ENCODE measurements around the gene MYCBP2. TPM values are rescaled to one million over a fixed set of nuclear protein-coding genes. Genes with fewer than 3 reads are reported as not detected.

MYCBP2 gene, protein sequence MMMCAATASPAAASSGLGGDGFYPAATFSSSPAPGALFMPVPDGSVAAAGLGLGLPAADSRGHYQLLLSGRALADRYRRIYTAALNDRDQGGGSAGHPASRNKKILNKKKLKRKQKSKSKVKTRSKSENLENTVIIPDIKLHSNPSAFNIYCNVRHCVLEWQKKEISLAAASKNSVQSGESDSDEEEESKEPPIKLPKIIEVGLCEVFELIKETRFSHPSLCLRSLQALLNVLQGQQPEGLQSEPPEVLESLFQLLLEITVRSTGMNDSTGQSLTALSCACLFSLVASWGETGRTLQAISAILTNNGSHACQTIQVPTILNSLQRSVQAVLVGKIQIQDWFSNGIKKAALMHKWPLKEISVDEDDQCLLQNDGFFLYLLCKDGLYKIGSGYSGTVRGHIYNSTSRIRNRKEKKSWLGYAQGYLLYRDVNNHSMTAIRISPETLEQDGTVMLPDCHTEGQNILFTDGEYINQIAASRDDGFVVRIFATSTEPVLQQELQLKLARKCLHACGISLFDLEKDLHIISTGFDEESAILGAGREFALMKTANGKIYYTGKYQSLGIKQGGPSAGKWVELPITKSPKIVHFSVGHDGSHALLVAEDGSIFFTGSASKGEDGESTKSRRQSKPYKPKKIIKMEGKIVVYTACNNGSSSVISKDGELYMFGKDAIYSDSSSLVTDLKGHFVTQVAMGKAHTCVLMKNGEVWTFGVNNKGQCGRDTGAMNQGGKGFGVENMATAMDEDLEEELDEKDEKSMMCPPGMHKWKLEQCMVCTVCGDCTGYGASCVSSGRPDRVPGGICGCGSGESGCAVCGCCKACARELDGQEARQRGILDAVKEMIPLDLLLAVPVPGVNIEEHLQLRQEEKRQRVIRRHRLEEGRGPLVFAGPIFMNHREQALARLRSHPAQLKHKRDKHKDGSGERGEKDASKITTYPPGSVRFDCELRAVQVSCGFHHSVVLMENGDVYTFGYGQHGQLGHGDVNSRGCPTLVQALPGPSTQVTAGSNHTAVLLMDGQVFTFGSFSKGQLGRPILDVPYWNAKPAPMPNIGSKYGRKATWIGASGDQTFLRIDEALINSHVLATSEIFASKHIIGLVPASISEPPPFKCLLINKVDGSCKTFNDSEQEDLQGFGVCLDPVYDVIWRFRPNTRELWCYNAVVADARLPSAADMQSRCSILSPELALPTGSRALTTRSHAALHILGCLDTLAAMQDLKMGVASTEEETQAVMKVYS (N-terminal part only)
- 186 TPM for total RNA-seq

DNA sequence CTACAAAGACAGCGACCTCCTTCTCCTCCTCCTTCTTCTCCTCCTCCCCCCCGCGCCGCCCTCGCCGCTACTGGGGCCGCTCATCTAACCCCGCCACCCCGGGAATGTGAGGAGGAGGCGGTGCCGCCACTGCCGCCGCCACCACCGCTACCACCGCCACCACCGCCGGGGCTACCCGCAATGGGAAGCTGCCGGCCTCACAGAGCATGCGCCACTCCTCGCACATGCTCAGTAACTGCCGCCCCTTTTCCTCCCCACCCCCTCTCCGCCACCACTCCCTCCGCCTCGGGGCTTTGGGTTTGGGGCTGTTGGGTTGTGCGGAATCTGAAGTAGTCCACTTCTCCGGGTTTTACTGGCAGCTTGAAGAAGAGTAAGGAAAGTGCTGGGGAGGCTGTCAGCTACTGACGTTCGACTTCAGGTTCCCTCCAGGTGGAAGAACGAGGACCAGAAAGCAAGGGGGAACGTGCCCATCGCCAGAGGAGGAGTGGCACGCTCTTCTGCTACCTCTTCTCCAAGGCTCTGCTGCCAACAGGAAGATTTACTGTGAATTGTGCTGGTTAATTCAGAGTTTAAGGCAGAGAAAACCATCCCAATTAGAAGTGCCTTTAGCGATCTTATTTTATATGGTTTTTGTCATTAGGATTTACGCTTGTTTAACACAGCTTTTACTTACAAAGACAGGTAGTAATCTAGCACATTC lies at the start of gene MYCBP2:
Gene MYCBP2, minus strand, starts transcription at position 190 of the 700 bp plus-strand sequence. CDS start 319 bp downstream, outside the sequence.
- Histone ChIP-seq H3K4me1 (ENCODE audit: insufficient read depth, low read length) (peaks cover 44% of the 10 kb centered on the region), H3K4me3 (ENCODE audit: low read length) (peak within 1 kb of the TSS; percentile 87), H3K9me3 (ENCODE audit: low read depth, low read length) (no peaks in the 10 kb centered on the region), H3K27me3 (ENCODE audit: insufficient read depth, low read length) (no peaks in the 10 kb centered on the region)

DNA sequence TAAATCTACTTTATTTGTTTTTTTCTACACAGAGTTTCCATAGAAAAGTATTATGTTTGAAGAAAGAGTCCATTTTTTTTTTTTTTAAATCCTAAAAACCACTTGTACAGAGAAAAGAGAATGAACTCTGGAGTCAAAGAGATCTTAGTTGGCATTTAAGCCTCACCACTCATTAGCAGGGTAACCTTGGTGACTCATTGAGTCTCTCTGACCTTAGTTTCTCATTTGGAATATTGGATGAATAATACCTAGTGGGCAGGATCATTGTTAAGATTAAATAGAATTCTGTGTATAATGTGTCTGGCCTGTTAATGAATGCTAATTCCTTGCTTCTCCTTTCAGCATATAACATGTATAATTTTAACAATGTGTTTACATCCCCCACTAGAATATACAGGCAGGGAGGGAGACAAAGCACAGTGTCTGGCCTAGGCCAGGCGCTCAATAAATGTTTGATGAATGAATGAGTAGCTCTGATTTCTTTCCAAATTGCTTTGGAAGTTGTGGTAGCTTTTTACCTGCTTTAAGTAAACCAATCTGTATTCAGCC lies 48.7 kb upstream of the MYCBP2 start:
- no peak overlapping the region for H3K4me3 ChIP-seq (ENCODE audit: low read length)
- H3K9me3 ChIP-seq (ENCODE audit: low read depth, low read length): no peaks in the 10 kb centered on the region
- H3K4me1 ChIP-seq (ENCODE audit: insufficient read depth, low read length): peaks cover 5% of the 10 kb centered on the region
- H3K27me3 ChIP-seq (ENCODE audit: insufficient read depth, low read length): no peaks in the 10 kb centered on the region

DNA sequence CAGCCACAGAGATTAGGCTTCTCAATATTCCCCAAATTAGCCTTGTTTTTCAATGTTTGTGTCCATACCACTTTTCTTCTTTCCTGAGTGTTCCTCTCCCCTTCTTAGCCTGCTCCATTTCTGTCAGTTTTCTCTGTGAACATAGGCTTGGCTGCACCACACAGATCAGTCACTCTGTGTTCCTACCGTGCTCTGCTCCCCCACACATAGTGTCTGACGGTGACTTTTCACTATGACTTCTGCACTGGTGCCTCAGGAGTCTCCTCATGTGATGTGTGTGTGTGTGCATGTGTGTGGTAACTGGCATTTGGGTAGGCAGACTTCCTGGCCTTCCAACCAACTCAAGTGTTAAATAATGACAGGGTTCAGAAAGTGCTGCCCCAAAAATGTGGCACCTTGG lies 47.9 kb upstream of the MYCBP2 start:
- Histone ChIP-seq H3K4me1 (ENCODE audit: insufficient read depth, low read length) (peaks cover 5% of the 10 kb centered on the region), H3K4me3 (ENCODE audit: low read length) (no peak overlapping the region), H3K9me3 (ENCODE audit: low read depth, low read length) (no peaks in the 10 kb centered on the region), H3K27me3 (ENCODE audit: insufficient read depth, low read length) (no peaks in the 10 kb centered on the region)

DNA sequence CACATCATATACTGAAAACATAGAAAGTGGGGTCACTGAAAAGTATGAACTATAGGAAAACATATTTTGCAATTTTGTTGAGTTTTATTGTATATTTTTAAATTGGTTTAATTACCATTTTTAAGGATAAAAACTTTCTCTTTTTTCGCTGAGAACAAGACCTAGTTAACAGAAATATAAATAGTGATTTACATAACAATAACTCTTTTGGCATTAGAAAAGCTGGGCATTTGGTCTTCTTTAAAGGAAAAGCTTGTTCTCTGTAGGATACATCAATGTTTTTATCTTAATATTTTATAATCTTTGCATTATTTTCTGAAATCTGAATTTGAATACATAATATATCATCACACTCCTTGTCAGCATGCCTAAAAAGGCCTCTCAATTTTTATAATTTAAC lies 47.4 kb upstream of the MYCBP2 start:
- no peak overlapping the region for H3K4me3 ChIP-seq (ENCODE audit: low read length)
- no peaks in the 10 kb centered on the region for H3K9me3 ChIP-seq (ENCODE audit: low read depth, low read length)
- H3K4me1 ChIP-seq (ENCODE audit: insufficient read depth, low read length): peaks cover 5% of the 10 kb centered on the region
- no peaks in the 10 kb centered on the region for H3K27me3 ChIP-seq (ENCODE audit: insufficient read depth, low read length)

DNA sequence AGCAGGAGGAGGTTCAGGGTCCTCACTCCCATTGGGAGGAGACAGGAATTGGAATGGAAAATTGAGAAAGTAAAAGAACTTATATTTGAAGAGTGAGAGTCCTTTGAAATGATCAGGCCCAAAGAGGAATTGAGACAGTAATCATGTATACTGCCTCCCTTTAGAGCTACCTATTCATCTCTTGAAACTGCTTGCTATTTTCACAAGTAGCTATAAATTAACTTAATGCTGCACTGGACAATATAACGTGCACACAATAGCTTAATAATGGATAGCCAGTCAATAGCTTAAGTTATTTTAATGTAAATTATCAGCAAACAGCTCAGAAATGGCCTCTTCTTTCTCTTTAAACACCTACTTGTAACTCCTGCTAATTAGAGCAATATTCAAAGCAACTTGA lies 46.6 kb upstream of the MYCBP2 start:
- H3K27me3 ChIP-seq (ENCODE audit: insufficient read depth, low read length): no peaks in the 10 kb centered on the region
- H3K4me3 ChIP-seq (ENCODE audit: low read length): no peak overlapping the region
- H3K4me1 ChIP-seq (ENCODE audit: insufficient read depth, low read length): peaks cover 5% of the 10 kb centered on the region
- H3K9me3 ChIP-seq (ENCODE audit: low read depth, low read length): no peaks in the 10 kb centered on the region

DNA sequence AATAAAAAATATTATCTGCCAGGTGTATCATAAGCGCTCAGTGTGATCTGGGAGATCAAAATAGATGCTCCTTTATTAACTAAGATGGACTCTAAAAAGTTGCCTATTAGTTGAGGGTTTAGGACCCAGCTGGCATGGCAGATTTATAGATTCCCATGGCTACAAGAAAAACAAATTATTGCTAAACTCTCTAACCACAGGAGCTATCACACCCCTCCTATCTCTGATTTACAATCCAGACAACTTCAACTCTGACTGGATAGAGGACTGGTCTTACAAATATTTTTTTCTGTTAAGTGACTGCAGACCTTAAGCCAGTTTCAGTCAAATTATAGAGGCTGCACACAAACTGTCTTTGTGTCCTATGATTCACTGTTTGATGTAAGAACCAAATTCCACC lies 45.4 kb upstream of the MYCBP2 start:
- peaks cover 5% of the 10 kb centered on the region for H3K4me1 ChIP-seq (ENCODE audit: insufficient read depth, low read length)
- no peaks in the 10 kb centered on the region for H3K9me3 ChIP-seq (ENCODE audit: low read depth, low read length)
- no peak overlapping the region for H3K4me3 ChIP-seq (ENCODE audit: low read length)
- no peaks in the 10 kb centered on the region for H3K27me3 ChIP-seq (ENCODE audit: insufficient read depth, low read length)

DNA sequence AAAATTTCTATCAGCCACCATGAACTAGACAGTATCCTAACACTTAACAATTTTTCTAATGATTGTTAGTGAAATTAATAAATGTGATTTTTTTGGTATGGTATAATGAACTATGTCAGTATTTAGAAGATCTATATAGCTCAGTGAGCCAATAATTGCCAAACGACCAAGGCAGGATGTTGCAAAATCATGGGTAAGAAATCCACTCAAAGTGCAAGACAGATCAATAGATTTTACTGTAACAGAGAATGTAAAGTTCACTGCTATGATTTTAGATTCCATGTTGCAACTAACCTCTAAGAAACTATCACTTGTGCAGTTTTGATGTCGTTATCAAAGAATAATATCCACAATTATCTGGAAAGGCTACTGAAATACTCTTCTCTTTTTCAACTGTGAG lies 44.0 kb upstream of the MYCBP2 start:
- H3K27me3 ChIP-seq (ENCODE audit: insufficient read depth, low read length): no peaks in the 10 kb centered on the region

DNA sequence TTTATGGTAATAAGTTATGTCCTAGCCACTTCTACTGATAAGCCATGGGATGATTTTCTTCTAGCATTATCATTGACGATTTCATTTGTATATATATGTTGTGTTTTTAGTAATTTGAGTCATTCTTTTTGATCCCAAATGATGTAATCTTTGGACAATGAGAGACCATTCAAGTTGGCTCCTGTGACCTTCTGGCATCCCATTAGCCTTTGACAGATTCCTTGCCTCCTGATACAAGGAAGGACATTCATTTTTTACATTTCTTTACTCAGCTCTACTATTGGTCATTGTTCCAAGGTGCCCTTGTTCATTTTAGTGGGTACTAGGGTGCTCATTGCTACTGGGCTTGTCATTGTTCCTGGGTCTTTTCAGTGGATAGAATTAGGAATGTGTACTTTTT lies 35.3 kb upstream of the MYCBP2 start:
- H3K4me3 ChIP-seq (ENCODE audit: low read length): no peak overlapping the region
- H3K27me3 ChIP-seq (ENCODE audit: insufficient read depth, low read length): no peaks in the 10 kb centered on the region
- no peaks in the 10 kb centered on the region for H3K9me3 ChIP-seq (ENCODE audit: low read depth, low read length)
- peaks cover 10% of the 10 kb centered on the region for H3K4me1 ChIP-seq (ENCODE audit: insufficient read depth, low read length)

More for the DNA sequence above, 44.0 kb upstream of the MYCBP2 start:
- no peaks in the 10 kb centered on the region for H3K4me1 ChIP-seq (ENCODE audit: insufficient read depth, low read length)
- no peak overlapping the region for H3K4me3 ChIP-seq (ENCODE audit: low read length)
- no peaks in the 10 kb centered on the region for H3K9me3 ChIP-seq (ENCODE audit: low read depth, low read length)

DNA sequence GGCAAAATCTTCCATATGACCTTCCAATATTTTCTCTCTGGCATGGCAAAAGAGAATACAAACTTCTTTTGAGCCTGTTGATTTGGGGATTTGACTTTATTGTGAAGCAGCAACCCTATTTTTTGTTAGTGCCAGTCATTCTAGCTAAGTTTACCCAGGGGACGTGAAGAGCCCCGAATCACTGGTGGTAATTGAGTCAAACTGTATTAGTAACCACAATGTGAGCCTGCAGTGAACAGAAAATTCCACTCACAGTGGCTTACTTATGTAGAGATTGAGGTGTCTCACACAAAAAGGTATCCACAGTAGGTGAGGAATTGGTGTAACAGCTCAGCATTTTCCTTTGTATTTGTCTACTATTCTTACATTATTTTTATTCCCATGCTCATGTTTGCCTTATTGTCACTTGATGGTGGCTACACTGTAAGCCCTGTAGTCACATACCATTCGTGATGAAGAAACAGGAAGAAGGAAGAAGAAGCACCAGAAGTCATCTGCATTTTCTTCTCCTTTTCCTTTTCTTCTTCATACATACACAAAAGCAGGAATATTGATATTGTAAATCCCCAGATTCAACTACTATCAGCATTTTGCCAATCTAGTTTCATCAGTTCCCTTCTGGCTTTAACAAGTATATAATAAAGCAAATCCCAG lies 33.3 kb upstream of the MYCBP2 start:
- H3K4me1 ChIP-seq (ENCODE audit: insufficient read depth, low read length): peaks cover 11% of the 10 kb centered on the region
- H3K27me3 ChIP-seq (ENCODE audit: insufficient read depth, low read length): no peaks in the 10 kb centered on the region
- H3K4me3 ChIP-seq (ENCODE audit: low read length): no peak overlapping the region
- no peaks in the 10 kb centered on the region for H3K9me3 ChIP-seq (ENCODE audit: low read depth, low read length)

DNA sequence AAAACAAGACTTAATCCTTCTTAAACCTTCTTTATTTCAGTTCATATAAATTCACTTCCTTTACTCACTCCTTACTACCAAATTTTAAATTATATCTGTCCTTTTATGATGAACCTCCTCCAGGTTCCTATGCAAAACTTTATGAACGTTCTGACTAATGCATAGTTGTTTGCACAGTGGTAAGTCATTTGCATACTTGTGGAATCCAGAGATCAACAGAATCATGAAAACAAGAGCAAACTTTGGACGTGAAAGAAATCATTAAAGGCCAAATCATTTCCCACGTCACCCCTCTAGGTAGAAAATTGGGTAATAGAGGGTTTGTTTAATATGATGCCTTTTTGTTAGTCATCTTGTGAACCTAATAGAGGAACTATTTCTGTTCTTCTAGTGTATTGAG lies 32.3 kb upstream of the MYCBP2 start:
- Histone ChIP-seq H3K4me3 (ENCODE audit: low read length) (no peak overlapping the region), H3K27me3 (ENCODE audit: insufficient read depth, low read length) (no peaks in the 10 kb centered on the region), H3K9me3 (ENCODE audit: low read depth, low read length) (no peaks in the 10 kb centered on the region), H3K4me1 (ENCODE audit: insufficient read depth, low read length) (peaks cover 19% of the 10 kb centered on the region)

DNA sequence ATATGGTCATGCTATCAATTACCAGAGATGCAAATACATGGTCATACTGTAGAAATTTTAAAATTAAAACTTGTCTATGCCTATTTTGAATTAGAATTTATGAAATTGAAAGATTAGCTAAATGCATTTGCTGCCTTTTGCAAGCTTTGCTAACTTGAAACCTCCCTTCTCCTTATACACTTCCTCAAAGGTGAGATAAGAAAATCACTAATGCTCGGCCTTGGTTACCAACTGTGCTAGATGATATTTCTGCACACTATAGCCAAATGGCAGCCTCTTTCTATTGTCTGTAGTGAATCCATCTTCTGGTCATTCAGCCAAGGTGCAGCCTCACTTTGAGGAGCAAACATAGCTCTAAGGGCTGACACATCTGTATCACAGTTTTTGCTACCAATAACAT lies 31.1 kb upstream of the MYCBP2 start:
- no peaks in the 10 kb centered on the region for H3K27me3 ChIP-seq (ENCODE audit: insufficient read depth, low read length)
- no peak overlapping the region for H3K4me3 ChIP-seq (ENCODE audit: low read length)
- no peaks in the 10 kb centered on the region for H3K9me3 ChIP-seq (ENCODE audit: low read depth, low read length)
- H3K4me1 ChIP-seq (ENCODE audit: insufficient read depth, low read length): peaks cover 24% of the 10 kb centered on the region

DNA sequence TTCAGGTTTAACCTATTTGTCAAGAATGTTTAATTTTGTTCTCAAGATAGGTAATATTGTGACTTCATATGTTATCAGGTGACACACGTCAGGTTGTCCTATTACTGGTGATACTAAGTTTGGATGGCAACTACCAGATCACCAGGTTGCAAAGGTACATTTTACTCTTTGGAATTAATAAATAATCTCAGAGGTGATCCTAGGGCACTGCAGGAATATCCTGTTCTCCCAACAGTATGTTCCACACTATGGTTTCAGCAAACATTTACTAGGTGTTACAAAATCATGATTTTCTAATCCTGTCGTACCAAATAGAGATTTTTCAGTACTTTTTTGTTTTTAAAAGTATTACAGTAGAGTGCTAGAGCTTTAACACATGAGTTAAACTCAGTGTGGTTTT lies 29.3 kb upstream of the MYCBP2 start:
- no peaks in the 10 kb centered on the region for H3K9me3 ChIP-seq (ENCODE audit: low read depth, low read length)
- no peaks in the 10 kb centered on the region for H3K27me3 ChIP-seq (ENCODE audit: insufficient read depth, low read length)
- no peak overlapping the region for H3K4me3 ChIP-seq (ENCODE audit: low read length)
- peaks cover 28% of the 10 kb centered on the region for H3K4me1 ChIP-seq (ENCODE audit: insufficient read depth, low read length)

DNA sequence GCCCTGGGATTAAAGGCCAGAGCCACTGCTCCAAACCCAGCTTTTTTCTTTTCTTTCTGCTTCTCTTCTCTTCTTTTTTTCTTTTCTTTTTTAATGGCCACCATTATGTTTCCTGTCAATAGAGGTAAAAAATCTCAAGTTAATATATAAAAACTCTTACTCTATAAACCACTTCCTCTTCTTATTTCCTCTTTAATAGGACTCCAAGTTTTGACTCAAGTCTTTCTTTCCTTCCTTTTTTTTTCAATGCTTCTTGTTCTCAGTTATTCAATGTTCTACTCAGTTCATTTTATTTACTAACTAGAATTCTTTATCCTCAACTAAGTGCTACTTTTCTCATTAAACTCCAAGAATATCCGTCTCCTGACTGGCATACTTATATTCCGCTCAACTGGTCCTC lies 27.1 kb upstream of the MYCBP2 start:
- Histone ChIP-seq H3K4me3 (ENCODE audit: low read length) (no peak overlapping the region), H3K9me3 (ENCODE audit: low read depth, low read length) (no peaks in the 10 kb centered on the region), H3K27me3 (ENCODE audit: insufficient read depth, low read length) (no peaks in the 10 kb centered on the region), H3K4me1 (ENCODE audit: insufficient read depth, low read length) (peaks cover 39% of the 10 kb centered on the region)

DNA sequence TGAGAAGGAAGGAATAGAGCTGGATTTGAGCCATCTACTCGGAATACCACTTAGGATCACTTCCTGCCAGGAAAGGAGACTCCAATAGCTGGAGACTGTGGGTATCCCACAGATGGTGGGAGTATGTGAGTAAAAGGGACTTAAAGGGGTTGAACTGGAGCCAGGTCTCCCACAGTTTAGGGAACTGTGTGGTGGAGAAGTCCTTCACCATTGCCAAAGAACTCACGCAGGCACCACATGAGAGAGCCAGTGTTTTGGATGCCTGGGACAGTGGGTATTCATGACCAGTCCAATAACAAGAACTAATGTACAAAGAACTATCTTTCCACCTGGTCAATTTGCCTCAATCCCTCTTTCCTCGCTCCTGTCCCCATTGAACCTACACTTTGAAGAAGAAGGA lies 24.4 kb upstream of the MYCBP2 start:
- H3K9me3 ChIP-seq (ENCODE audit: low read depth, low read length): no peaks in the 10 kb centered on the region
- H3K27me3 ChIP-seq (ENCODE audit: insufficient read depth, low read length): no peaks in the 10 kb centered on the region
- H3K4me1 ChIP-seq (ENCODE audit: insufficient read depth, low read length): peaks cover 42% of the 10 kb centered on the region
- no peak overlapping the region for H3K4me3 ChIP-seq (ENCODE audit: low read length)

Data from mononuclear cell (primary cell).